ENCODE measurements around the gene EIF3F. TPM values are rescaled to one million over a fixed set of nuclear protein-coding genes. Genes with fewer than 3 reads are reported as not detected.

EIF3F gene
- total and polyA plus RNA-seq, 2 donors (not counting 3 experiments of a cell fraction or from before 2014, with no cell fraction given): 411 to 436 TPM

DNA sequence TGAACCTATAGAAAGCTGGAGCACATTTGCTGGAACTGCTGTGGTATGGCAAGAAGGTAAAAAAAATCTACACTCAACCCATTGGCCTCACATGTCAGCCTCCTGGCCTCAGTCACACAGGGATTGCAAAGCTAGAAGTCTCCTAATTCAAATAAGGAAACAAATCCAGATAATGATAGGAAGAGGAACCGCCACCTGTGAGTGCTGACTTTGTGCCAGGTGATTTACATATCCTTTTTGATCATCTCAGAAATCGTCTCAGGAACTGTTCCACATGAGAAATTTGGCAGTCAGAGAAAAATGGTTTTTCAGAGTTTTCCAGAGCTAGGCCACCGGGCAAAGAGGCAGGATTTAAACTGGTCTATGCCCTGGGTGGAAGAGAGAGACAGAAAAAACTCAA lies 22.9 kb upstream of the EIF3F start:
- dilution Hi-C loops (cut with MboI; ENCODE audit: extremely low pct_ligation_motif_present, low sequenced_read_pairs): no loop called here
- intact Hi-C loops (cut with micrococcal nuclease): no loop called here
- no TSS peak for BruUV-seq (replicated peaks)

More for the DNA sequence above, 22.9 kb upstream of the EIF3F start:
- H4K20me1 ChIP-seq (replicated peaks; ENCODE audit: control insufficient read depth, extremely low read depth, insufficient read depth, low read length): no peaks in the 10 kb centered on the region
- no peaks in the 10 kb centered on the region for H3K79me2 ChIP-seq (ENCODE audit: control insufficient read depth, insufficient read depth, low read length)
- TF ChIP-seq GATA2 (IDR thresholded peaks at IDR 0.05; ENCODE audit: insufficient read depth, insufficient read length, low read depth, low read length): no peak
- TF ChIP-seq POLR2A (IDR thresholded peaks at IDR 0.05; ENCODE audit: low read depth, low read length): no peak
- TF ChIP-seq POLR2AphosphoS5 (IDR thresholded peaks at IDR 0.05; ENCODE audit: insufficient read depth, low read depth, low read length): no peak
- TF ChIP-seq, protein P1, sequence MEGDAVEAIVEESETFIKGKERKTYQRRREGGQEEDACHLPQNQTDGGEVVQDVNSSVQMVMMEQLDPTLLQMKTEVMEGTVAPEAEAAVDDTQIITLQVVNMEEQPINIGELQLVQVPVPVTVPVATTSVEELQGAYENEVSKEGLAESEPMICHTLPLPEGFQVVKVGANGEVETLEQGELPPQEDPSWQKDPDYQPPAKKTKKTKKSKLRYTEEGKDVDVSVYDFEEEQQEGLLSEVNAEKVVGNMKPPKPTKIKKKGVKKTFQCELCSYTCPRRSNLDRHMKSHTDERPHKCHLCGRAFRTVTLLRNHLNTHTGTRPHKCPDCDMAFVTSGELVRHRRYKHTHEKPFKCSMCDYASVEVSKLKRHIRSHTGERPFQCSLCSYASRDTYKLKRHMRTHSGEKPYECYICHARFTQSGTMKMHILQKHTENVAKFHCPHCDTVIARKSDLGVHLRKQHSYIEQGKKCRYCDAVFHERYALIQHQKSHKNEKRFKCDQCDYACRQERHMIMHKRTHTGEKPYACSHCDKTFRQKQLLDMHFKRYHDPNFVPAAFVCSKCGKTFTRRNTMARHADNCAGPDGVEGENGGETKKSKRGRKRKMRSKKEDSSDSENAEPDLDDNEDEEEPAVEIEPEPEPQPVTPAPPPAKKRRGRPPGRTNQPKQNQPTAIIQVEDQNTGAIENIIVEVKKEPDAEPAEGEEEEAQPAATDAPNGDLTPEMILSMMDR (IDR thresholded peaks at IDR 0.05; ENCODE audit: extremely low read depth in 1 of 2, insufficient read depth in 1 of 2, low read depth in 1 of 2, low read length in 2 of 2): no peak
- TF ChIP-seq FOS (IDR thresholded peaks at IDR 0.05; ENCODE audit: borderline replicate concordance, insufficient read depth, low read length): no peak
- TF ChIP-seq MYC (IDR thresholded peaks at IDR 0.05; ENCODE audit: low read depth, low read length): no peak
- TF ChIP-seq EZH2 (IDR thresholded peaks at IDR 0.05; ENCODE audit: borderline replicate concordance, low read depth, low read length, severe bottlenecking): no peak
- TF ChIP-seq JUN (IDR thresholded peaks at IDR 0.05; ENCODE audit: borderline replicate concordance, insufficient read depth, insufficient read length, low read depth): no peak
- TF ChIP-seq, protein P2, sequence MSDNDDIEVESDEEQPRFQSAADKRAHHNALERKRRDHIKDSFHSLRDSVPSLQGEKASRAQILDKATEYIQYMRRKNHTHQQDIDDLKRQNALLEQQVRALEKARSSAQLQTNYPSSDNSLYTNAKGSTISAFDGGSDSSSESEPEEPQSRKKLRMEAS (IDR thresholded peaks at IDR 0.05; ENCODE audit: insufficient read depth, insufficient read length): no peak
- ChIA-PET CTCF (interaction anchor here (2.0 kb wide), 1 partner anchor 23 kb away, joined by 5 read pairs; the partner anchor contains the start of gene EIF3F), POLR2A (no interaction called here)
- H3K9me1 ChIP-seq (replicated peaks; ENCODE audit: control insufficient read depth, extremely low read depth, insufficient read depth, low read length): no peaks in the 10 kb centered on the region
- no peak overlapping the region for H3K4me3 ChIP-seq (replicated peaks in 1 of 3; ENCODE audit: insufficient read depth in 1 of 3, low read depth in 1 of 3, low read length in 3 of 3)
- H3K27ac ChIP-seq (ENCODE audit: insufficient read depth, low read depth, low read length): no peak overlapping the region
- no peak overlapping the region for H3K4me2 ChIP-seq (ENCODE audit: insufficient read depth, low read length)
- peaks cover 2 to 4% of the 10 kb centered on the region in 2 experiments for H3K27me3 ChIP-seq (ENCODE audit: control insufficient read depth in 2 of 2, insufficient read depth in 2 of 2, low read length in 2 of 2)
- no peak overlapping the region for H2AFZ ChIP-seq (ENCODE audit: low read depth, low read length)
- H3K36me3 ChIP-seq (ENCODE audit: control insufficient read depth in 2 of 2, extremely low read depth in 1 of 2, insufficient read depth in 2 of 2, low read length in 2 of 2): no peaks in the 10 kb centered on the region
- H3K9ac ChIP-seq (replicated peaks; ENCODE audit: extremely low read depth, insufficient read depth, low read length): no peak overlapping the region
- no peak for DNase-seq (ENCODE audit: low read depth, low spot score)
- FAIRE-seq: no peak
- no peaks in the 10 kb centered on the region for H3K4me1 ChIP-seq (ENCODE audit: control insufficient read depth, extremely low read depth, insufficient read depth, low read length)
- no peaks in the 10 kb centered on the region for H3K9me3 ChIP-seq (replicated peaks; ENCODE audit: control insufficient read depth, insufficient read depth, low read length)
